Activated T-cell treated with anti-CD3 and anti-CD28 coated beads for 1 hour (primary cell): ENCODE results near the gene MSTN.

ENCODE experiments used
- DNase-seq: peaks from one replicate; pipeline ENCODE4 v3.0.0-alpha.2; 2020; ENCODE audit warnings: low read depth

MSTN gene

GRCh38 chr2:190062601-190063000 is at the start of gene MSTN:
TSS of gene MSTN (minus strand) at chr2:190062729. CDS start at chr2:190062596, 133 bp downstream.
- no peak for DNase-seq

DNA sequence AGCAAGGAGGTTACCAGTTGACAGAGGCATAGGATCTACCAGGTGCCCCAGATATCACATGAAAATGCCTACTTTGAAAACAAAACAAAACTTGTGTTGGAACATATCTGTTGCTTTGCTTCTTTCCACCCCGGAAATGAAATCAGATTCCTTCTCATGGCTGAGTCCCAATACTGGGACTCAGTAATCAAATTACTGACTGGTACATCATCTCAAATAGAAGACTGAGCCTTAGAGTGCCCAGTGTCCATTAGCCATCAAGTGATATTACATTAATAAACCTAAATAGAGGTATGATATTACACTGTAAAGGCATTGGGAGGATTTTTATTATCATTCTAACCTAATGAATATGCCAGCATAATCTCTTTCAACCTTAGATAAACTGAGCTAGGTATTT is 48.6 kb upstream of the MSTN start:
- no peak for DNase-seq

DNA sequence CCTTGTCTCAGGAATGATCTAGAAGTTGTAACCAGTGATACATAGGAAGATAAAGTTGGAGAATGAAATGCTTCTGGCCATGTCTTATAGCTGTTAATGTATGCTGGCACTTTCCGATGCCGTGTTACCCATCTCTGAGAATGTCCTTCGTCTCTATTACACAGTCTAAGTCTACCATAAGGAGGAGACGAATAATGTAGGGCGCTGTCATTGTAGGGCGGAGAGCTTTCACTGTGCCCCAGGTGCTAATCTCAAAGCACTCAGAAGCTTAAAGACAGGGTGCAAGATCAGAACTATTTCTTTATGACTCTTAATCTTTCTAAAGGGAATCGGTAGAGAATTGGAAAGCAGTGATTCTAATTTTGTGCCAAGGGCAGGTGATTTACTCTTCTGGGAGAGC is 48.2 kb upstream of the MSTN start:
- no peak for DNase-seq

DNA sequence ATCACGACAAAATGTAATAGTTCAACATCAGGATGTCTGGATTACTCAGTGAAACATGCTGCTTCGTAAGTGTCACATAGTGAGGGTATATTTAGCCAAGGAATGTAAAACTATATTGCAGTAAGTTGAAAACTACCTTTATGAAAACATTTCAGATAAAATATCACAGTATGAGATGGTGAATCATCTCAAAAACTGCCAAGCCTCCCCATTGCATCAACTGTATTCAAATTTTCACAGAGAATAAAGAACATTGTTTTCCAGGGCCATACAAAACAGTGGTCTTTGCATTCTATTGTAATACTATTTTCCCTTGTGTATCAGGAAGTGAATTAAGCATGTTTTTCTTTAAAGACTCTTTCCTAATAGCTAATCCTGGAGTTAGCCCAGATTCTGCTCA is 47.6 kb upstream of the MSTN start:
- DNase-seq, result no peak

DNA sequence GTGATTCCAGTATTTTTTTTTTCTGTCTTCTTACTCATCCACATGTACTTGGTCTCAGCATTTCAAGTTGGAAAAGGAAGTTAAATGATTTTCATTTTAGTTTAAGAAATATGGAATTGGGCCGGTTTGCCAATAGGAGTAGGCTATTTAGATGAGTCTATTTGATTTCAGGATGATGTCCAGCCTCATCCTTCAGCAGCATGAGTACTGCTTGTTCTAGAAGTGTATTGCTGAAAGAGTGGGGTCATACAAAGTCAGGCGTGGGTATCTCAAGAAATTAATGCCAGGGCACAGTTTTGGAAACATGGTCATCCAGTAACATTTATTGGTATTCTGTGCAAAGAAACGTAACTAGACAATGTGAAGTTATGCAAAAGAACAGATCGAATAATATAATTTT is 44.9 kb upstream of the MSTN start:
- no peak for DNase-seq

DNA sequence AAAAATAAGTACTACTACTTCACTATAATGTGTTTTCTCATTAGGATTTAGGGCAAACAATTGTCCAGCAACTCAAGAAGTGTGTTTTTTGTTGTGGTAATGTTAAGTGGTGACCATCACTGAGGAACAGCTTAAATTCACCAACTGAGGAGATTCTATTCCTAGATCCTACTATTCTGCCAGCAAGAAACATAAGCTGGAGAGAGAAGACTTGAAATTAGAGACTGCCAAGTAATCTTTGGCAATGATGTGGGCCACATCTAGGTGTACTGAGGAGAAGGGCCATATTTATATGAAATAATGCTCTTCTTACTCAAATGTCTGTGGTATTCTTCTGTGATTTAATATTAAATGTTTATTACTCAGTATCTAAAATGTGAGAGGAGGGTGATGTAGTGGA is 44.3 kb upstream of the MSTN start:
- no peak for DNase-seq

- no peak for DNase-seq
Measured at GRCh38 chr2:190105554-190105953, 43.0 kb upstream of the MSTN start.

GRCh38 chr2:190103144-190103543 is 40.6 kb upstream of the MSTN start:
- DNase-seq, result no peak

- no peak for DNase-seq
Measured at GRCh38 chr2:190099890-190100697, 37.6 kb upstream of the MSTN start.

DNA sequence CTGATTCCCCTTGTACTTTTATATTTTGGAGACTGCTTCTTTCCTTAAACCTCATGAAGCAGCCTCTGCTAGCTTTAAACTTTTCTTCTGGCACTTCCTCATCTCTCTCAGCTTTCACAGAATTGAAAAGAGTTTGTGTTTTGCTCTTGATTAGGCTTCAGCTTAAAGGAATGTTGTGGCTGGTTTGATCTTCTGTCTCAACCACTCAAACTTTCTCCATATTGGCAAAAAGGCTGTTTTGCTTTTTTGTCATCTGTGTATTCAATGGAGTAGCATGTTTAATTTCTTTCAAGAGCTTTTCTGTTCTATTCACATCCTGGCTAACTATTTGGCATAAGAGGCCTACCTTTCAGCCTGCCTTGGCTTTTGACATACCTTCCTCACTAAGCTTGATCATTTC is 36.3 kb upstream of the MSTN start:
- DNase-seq, result no peak

GRCh38 chr2:190097115-190097514 is 34.6 kb upstream of the MSTN start:
- no peak for DNase-seq

GRCh38 chr2:190094316-190094871 is 31.9 kb upstream of the MSTN start:
- DNase-seq, result no peak

- no peak for DNase-seq
Measured at GRCh38 chr2:190093793-190094192, 31.3 kb upstream of the MSTN start.

DNA sequence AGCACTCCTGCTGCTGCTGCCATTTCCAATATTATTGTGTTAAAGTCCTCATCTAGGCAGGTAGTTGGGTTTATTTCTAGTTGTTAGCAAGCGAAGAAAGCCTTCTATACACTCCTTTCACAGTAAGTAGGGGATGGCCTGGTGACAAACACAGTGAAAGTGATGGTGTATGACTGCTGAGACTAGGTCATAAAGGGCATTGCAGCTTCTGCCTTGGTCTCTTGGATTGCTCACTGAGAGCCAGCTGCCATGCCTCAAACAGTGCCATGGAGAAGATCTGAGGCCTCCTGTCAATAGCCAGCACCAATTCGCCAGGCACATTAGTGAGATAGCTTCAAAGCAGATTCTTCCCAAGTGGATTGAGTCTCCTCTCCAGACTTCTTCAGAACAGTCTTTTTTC is 27.6 kb upstream of the MSTN start:
- DNase-seq, result no peak

- DNase-seq, result peak; percentile 13
Measured at GRCh38 chr2:190088917-190089316, 26.4 kb upstream of the MSTN start.

DNA sequence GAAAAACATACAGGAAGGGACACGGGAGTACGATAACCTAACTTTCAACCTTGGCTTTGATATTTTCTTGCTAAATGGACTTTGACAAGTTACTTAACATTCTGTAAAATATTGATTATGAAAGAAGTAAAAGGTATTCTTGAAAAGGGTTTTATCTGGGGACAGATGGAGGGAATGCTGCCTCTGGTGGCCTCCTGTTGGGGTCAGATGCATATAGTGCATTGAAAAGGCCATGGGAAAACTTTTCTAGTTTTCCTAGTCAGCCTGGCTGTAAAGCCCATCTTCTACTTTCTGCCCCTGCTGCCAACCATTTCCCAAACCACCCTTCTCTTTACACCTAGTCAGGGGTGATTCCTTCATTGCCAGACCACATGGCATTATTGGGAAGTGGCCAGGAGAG is 22.2 kb upstream of the MSTN start:
- no peak for DNase-seq

GRCh38 chr2:190082118-190082517 is 19.6 kb upstream of the MSTN start:
- no peak for DNase-seq

GRCh38 chr2:190080527-190081049 is 18.1 kb upstream of the MSTN start:
- DNase-seq, result no peak

DNA sequence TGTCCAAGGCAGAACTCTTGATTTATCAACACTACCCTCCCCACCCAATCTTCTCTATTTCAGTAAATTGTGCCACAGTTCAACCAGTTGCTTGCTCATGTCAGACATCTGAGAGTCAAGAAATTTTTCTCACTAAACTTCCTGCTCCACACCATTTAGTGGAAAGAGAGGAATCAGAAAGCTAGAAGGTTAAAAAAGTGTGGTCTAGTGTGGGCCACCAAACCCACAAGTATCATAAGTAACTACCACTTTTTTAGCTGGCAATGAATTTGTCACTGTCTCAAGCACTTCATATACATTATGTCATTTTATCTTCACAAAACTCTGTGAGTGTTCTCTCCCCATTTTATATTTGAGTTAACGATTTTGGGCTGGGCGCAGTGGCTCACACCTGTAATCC is 16.6 kb upstream of the MSTN start:
- no peak for DNase-seq

- no peak for DNase-seq
Measured at GRCh38 chr2:190075623-190076022, 13.1 kb upstream of the MSTN start.

- DNase-seq, result no peak
Measured at GRCh38 chr2:190069936-190070696, 7.6 kb upstream of the MSTN start.

- DNase-seq, result no peak
Measured at GRCh38 chr2:190068764-190069163, 6.2 kb upstream of the MSTN start.

- no peak for DNase-seq
Measured at GRCh38 chr2:190065839-190066238, 3.3 kb upstream of the MSTN start.
